Measurements from ENCODE around the gene G6PC2. TPM values are rescaled to one million over a fixed set of nuclear protein-coding genes. Genes with fewer than 3 reads are reported as not detected.
"Not testable (repeated sequence)": the region's sequence is repeated elsewhere in the genome, so short reads cannot be mapped to it uniquely, and the experiment has no call there.

G6PC2 gene
- total RNA-seq, 1 experiment from 2014 or later = not detected

DNA sequence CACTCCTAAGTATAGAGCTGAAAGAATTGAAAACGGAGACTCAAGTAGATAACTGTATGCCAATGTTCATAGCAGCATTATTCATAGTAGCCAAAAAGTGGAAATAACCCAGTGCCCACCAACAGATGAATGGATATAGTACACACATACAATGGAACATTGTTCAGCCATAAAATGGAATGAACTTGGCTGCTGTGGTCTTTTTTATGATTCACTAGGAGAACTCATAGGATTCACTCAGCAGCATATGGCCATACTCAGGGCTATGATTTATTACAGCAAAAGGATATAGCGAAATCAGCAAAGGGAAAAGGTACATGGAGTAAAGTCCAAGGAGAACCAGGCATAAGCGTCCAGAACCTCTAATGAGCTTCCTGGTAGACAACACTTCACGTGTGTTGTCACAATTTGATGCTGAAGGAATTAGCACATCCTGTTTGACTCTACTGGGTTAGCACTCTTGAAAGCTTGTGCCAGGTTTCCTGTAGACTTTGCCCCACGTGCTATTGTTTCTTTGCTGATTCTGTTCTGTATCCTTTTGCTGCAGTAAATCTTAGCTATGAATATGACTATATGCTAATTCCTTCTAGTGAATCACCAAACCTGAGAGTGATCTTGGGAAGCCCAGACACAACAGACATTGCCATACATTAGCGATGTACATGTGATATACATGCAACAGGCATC lies 26.6 kb upstream of the G6PC2 start:
- no peak for TF ChIP-seq EZH2 (IDR thresholded peaks at IDR 0.05; ENCODE audit: low read length, unreplicated experiment)
- TF ChIP-seq EZH2phosphoT487 (IDR thresholded peaks at IDR 0.05; ENCODE audit: borderline replicate concordance, low read length) = no peak
- no peak for TF ChIP-seq CTCF (conservative IDR thresholded peaks at IDR 0.05; ENCODE audit: low read depth, low read length)

GRCh38 chr2:168882163-168882562 lies 18.9 kb upstream of the G6PC2 start:
- H4K20me1 ChIP-seq (ENCODE audit: low read length); H3K4me3 ChIP-seq (ENCODE audit: low read length); intact Hi-C loops (cut with micrococcal nuclease); H3K27ac ChIP-seq (ENCODE audit: low read length); H3F3A ChIP-seq (ENCODE audit: low read length, unreplicated experiment); H3K9me3 ChIP-seq (ENCODE audit: low read length); BruUV-seq (replicated peaks); CTCF ChIA-PET; H3K9ac ChIP-seq (ENCODE audit: low read length); POLR2A ChIA-PET (ENCODE audit: unreplicated experiment); DNase-seq; ATAC-seq; H2AFZ ChIP-seq (ENCODE audit: low read length); H3K9me2 ChIP-seq (replicated peaks; ENCODE audit: low read length); H3K4me2 ChIP-seq (ENCODE audit: low read length); H3K27me3 ChIP-seq (ENCODE audit: low read length): not testable (repeated sequence)
- peaks cover 13% of the 10 kb centered on the region; the same call in 1 of the 2 replicates for H3K36me3 ChIP-seq (ENCODE audit: low read depth, low read length)
- H3K79me2 ChIP-seq (ENCODE audit: low read length) = peaks cover 10% of the 10 kb centered on the region
- H3K4me1 ChIP-seq (ENCODE audit: insufficient read depth, low read length) = peaks cover 11% of the 10 kb centered on the region

More for the DNA sequence above, 26.6 kb upstream of the G6PC2 start:
- Histone ChIP-seq H3K27me3 (ENCODE audit: low read length) (no peaks in the 10 kb centered on the region), H3K36me3 (ENCODE audit: low read depth, low read length) (peaks cover 25% of the 10 kb centered on the region), H3K4me3 (ENCODE audit: low read length) (no peak overlapping the region), H3K4me1 (ENCODE audit: insufficient read depth, low read length) (0 out of 2 replicates have a peak, but pooled peaks cover 8% of the 10 kb centered on the region), H3K9me3 (ENCODE audit: low read length) (no peaks in the 10 kb centered on the region), H4K20me1 (ENCODE audit: low read length) (no peaks in the 10 kb centered on the region), H2AFZ (ENCODE audit: low read length) (no peak overlapping the region), H3K9ac (ENCODE audit: low read length) (no peak overlapping the region), H3K4me2 (ENCODE audit: low read length) (no peak overlapping the region), H3F3A (ENCODE audit: low read length, unreplicated experiment) (no peaks in the 10 kb centered on the region), H3K27ac (ENCODE audit: low read length) (no peak overlapping the region), H3K79me2 (ENCODE audit: low read length) (no peaks in the 10 kb centered on the region), H3K9me2 (replicated peaks; ENCODE audit: low read length) (no peaks in the 10 kb centered on the region)
- ChIA-PET CTCF (no interaction called here), POLR2A (ENCODE audit: unreplicated experiment) (no interaction called here)
- ATAC-seq (peak; percentile 54), DNase-seq (no peak)
- intact Hi-C loops (cut with micrococcal nuclease) = no loop called here
- no TSS peak for BruUV-seq (replicated peaks)

DNA sequence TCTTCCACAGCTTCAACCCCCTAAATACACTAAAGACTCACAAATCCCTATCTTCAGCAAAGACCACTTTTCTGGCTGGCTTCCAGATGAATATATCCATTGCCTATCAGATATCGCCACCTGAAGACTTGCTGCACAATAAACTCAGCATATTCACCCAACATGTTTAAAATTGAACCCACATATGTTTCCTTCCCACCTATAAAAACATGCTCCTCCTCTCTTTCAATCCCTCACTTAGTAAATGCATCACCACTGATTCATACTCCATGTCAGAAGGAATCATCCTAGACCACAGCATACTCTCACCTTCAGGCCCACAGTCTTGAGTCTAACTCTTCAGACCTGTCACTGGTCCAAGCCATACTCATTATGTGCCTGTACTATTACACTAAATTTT lies 16.1 kb upstream of the G6PC2 start:
- Histone ChIP-seq H3K9me2 (replicated peaks; ENCODE audit: low read length) (no peaks in the 10 kb centered on the region), H3K9me3 (ENCODE audit: low read length) (no peaks in the 10 kb centered on the region), H3K4me2 (ENCODE audit: low read length) (peak overlapping the region; percentile 18; the same call in 1 of the 2 replicates), H3K9ac (ENCODE audit: low read length) (no peak overlapping the region), H3K36me3 (ENCODE audit: low read depth, low read length) (peaks cover 16% of the 10 kb centered on the region; the same call in 1 of the 2 replicates), H3K4me3 (ENCODE audit: low read length) (no peak overlapping the region), H2AFZ (ENCODE audit: low read length) (no peak overlapping the region), H3K27me3 (ENCODE audit: low read length) (no peaks in the 10 kb centered on the region), H4K20me1 (ENCODE audit: low read length) (peaks cover 7% of the 10 kb centered on the region; the same call in 1 of the 2 replicates), H3K79me2 (ENCODE audit: low read length) (peaks cover 20% of the 10 kb centered on the region), H3K4me1 (ENCODE audit: insufficient read depth, low read length) (peaks cover 16% of the 10 kb centered on the region), H3K27ac (ENCODE audit: low read length) (no peak overlapping the region), H3F3A (ENCODE audit: low read length, unreplicated experiment) (no peaks in the 10 kb centered on the region)
- no peak for TF ChIP-seq EZH2 (IDR thresholded peaks at IDR 0.05; ENCODE audit: low read length, unreplicated experiment)
- TF ChIP-seq EZH2phosphoT487 (IDR thresholded peaks at IDR 0.05; ENCODE audit: borderline replicate concordance, low read length) = no peak
- TF ChIP-seq CTCF (conservative IDR thresholded peaks at IDR 0.05; ENCODE audit: low read depth, low read length) = no peak
- DNase-seq (peak; percentile 71), ATAC-seq (peak; percentile 73)
- ChIA-PET POLR2A (ENCODE audit: unreplicated experiment) (no interaction called here), CTCF (no interaction called here)
- intact Hi-C loops (cut with micrococcal nuclease) = no loop called here
- BruUV-seq (replicated peaks) = no TSS peak

Data from PC-3 (cell line).